Stimulated activated CD4-positive, alpha-beta T cell treated with anti-CD3 and anti-CD28 coated beads, Interleukin-4, amount 100 ng/mL, for 4 hours (primary cell): ENCODE data around the gene RNF14.

ENCODE experiments used
- DNase-seq, 2 experiments: peaks; one replicate each; pipeline ENCODE4 v3.0.0-alpha.2; 2020

Gene RNF14

GRCh38 chr5:141949511-141949910 is 19.4 kb upstream of the RNF14 start:
- DNase-seq, result no peak

GRCh38 chr5:141950207-141951005 is 18.5 kb upstream of the RNF14 start:
- DNase-seq, result no peak

- DNase-seq, result no peak
Measured at GRCh38 chr5:141951332-141951781, 17.5 kb upstream of the RNF14 start.

GRCh38 chr5:141952020-141952419 is 16.9 kb upstream of the RNF14 start:
- no peak for DNase-seq

GRCh38 chr5:141954194-141954593 is 14.7 kb upstream of the RNF14 start:
- no peak for DNase-seq

- DNase-seq, result no peak
Measured at GRCh38 chr5:141957367-141957996, 11.4 kb upstream of the RNF14 start.

- DNase-seq, result no peak
Measured at GRCh38 chr5:141958113-141958512, 10.8 kb upstream of the RNF14 start, which contains the start of gene PCDH12. Gene PCDH12, minus strand, starts transcription at chr5:141958202. Its CDS starts 351 bp downstream, at chr5:141957851.

GRCh38 chr5:141958546-141959172 is 10.2 kb upstream of the RNF14 start:
- DNase-seq, result no peak

- no peak for DNase-seq
Measured at GRCh38 chr5:141960018-141960417, 8.9 kb upstream of the RNF14 start.

GRCh38 chr5:141960449-141961323 is 8.2 kb upstream of the RNF14 start:
- peak; percentile 82 for DNase-seq

GRCh38 chr5:141961466-141961865 is 7.4 kb upstream of the RNF14 start:
- DNase-seq, result no peak

GRCh38 chr5:141963701-141964100 is 5.2 kb upstream of the RNF14 start:
- DNase-seq, result no peak

GRCh38 chr5:141965071-141965470 is 3.8 kb upstream of the RNF14 start:
- DNase-seq, result no peak

GRCh38 chr5:141966275-141966962 is 2.5 kb upstream of the RNF14 start:
- DNase-seq, result no peak

- no peak for DNase-seq
Measured at GRCh38 chr5:141966963-141967333, 2.0 kb upstream of the RNF14 start.

GRCh38 chr5:141969783-141970771 is 1.2 kb downstream of the RNF14 start:
- DNase-seq, result no peak

GRCh38 chr5:141973871-141974595 is 5.1 kb downstream of the RNF14 start:
- no peak for DNase-seq

GRCh38 chr5:141976176-141976575 is 7.3 kb downstream of the RNF14 start:
- DNase-seq, result no peak

- DNase-seq, result no peak
Measured at GRCh38 chr5:141978389-141978788, 9.5 kb downstream of the RNF14 start.

GRCh38 chr5:141982626-141983025 is 13.7 kb downstream of the RNF14 start:
- no peak for DNase-seq
